COR-L47 (cell line): ENCODE measurements around the gene SRGAP1.
A peak's percentile ranks its signal among the peaks of the same experiment; 100 is the strongest.

Experiments
- DNase-seq: peaks from one replicate; lab custom pipeline; 2025; lab: John Stamatoyannopoulos, UW

SRGAP1 gene

DNA sequence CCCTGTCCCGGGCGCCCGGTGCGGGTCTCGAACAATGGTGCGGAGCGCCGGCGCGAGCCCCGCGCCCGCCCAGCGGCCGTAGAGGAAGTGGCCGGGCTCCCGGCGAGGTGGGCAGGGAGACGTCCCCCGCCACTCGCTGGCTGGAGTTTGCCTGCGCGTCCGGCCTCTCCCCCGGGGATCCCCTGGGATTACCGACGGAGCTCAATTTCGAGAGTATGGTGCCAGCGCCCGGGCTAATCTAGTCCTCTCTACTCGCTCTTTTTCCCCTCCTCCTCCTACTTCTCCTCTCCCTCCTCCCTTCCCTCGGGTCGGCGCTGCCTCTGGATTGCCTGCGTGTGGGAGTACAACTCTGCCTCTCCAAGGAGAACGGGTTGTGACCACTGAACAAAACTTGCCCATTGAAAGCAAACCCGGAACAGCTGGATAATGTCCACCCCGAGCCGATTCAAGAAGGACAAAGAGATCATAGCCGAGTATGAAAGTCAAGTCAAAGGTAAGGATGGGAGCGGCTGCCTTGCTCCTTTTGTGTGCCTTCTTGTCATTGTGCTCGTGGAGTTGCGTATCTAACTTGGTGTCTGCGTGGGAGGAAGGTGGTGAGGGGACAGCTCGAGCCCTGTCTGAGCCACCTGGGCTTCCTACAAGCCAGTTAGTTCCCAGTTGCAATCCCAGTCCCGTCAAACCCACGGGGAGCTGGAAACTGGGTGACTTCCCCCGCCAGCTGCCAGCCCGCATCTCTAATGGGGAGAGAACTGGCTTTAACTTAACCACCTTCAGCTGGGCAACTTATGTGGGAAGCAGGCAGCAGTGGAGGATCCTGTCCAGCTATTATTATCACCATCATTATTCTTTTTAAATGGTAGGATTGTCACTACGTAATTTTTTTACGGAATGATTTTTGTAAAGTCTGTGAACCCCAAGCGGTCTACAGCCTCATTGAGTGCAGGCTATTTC lies at the start of gene SRGAP1:
Gene SRGAP1 (plus strand): TSS at position 310 of the 951 bp plus-strand sequence. CDS start 117 bp downstream, at position 427.
- peak; percentile 51 for DNase-seq

DNA sequence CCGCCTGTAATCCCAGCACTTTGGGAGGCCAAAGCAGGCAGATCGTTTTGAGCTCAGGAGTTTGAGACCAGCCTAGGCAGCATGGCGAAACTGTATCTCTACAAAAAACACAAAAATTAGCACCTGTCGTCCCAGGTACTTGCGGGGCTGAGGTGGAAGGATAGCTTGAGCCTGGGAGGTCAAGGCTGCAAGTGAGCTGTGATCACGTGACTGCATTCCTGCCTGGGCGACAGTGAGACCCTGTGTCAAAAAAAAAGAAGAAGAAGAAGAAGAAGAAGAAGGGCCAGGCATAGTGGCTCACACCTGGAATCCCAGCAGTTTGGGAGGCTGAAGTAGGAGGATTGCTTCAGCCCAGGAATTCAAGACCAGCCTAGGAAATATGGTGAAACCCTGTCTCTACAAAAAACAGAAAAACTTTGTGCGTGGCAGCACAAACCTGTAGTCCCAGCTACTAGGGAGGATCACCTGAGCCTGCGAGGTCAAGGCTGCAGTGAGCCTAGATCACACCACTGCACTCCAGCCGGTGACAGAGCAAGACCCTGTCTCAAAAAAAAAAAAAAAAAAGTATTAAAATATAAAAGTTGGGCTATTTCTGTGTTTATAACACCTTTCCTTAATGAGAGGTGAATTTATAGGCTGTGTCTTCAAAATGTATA lies 49.3 kb upstream of the SRGAP1 start:
- DNase-seq: no peak

- no peak for DNase-seq
Observed at GRCh38 chr12:63795944-63796343, 48.6 kb upstream of the SRGAP1 start.

GRCh38 chr12:63802012-63802608 lies 42.4 kb upstream of the SRGAP1 start:
- peak; percentile 45 for DNase-seq

DNA sequence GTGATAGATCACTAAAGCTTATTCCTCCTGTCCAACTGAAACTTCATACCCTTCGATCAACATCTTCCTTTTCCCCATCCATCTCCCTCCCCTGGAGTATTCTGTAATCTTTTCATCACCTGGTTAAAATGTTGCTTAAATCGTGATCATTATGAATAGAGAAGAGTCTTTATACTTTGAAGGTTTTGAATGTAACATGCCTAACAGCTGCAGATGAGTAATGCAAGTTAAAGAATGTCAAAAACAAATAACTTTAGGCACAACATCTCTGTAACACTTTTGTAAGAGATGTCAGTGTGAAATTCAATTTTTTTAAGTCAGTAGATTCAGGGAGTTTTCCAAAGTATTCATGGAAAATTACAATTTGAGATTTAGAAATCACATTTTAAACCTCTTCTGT lies 39.8 kb upstream of the SRGAP1 start:
- DNase-seq: no peak

- peak; percentile 84 for DNase-seq
Observed at GRCh38 chr12:63805704-63806672, 38.5 kb upstream of the SRGAP1 start.

- DNase-seq: no peak
Observed at GRCh38 chr12:63808631-63809030, 35.9 kb upstream of the SRGAP1 start.

- no peak for DNase-seq
Observed at GRCh38 chr12:63809566-63809965, 34.9 kb upstream of the SRGAP1 start.

GRCh38 chr12:63811334-63811733 lies 33.2 kb upstream of the SRGAP1 start:
- no peak for DNase-seq

DNA sequence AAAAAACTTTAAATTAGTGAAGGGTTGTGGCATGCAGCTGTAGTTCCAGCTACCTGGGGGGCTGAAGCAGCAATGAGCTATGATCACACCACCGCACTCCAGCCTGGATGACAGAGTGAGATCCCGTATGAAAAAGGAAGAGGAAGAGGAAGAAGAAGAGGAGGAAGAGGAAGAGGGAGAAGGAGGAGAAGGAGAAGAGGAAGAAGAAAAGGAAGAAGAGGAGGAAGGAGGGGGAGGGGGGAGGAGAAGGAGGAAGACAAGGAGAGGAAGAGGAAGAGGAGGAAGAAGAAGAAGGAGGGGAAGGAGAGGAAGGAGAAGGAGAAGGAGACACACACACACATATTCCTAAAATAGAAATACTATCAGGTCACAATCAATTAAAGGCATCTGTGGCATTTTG lies 32.7 kb upstream of the SRGAP1 start:
- DNase-seq: no peak

DNA sequence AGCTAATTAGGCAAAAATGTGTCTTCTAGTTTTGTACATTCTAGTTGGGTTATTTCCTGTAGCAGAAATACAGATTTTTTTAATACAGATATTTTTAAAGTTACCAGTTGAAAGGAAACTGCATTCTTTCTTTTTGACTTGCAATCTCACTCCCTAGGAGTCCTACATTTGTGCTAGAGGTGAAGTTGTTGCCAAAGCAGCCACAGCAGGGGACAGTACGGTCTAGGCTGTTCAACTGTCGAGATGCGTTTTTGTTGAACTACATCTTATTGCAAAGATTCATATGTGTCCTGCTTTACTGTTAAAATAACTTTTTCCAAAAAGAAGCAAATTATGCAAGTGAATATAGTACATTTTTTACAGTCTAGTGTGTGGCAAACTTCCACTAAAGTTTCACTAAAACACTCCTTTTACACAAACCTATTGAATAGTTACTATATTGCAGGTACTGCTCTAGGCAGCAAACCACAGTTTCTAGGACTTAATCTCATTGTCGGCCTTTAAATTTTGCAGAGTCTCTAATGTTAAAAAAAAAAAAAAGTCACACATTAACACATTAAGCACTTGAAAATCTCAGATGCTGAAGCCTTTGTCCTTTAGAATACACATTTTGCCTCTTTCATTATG lies 30.2 kb upstream of the SRGAP1 start:
- no peak for DNase-seq

DNA sequence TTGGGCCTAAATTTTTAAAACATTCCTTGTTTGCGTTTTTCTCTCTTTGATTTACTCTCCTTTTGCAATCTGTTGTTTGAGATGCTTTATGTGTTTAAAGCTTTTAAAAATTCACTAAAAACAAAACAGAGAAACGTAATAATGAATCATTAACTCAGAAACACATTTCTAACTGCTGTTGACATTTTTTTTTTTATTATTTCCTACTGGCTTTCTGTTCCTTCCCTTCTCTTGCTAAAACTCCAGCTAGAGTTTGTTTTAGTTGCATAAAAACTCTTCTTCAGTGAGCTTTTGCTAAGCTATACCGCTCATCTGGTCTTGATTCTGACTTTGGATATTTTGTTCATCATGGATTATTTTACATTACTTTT lies 29.0 kb upstream of the SRGAP1 start:
- DNase-seq: no peak

GRCh38 chr12:63816031-63816430 lies 28.5 kb upstream of the SRGAP1 start:
- no peak for DNase-seq

DNA sequence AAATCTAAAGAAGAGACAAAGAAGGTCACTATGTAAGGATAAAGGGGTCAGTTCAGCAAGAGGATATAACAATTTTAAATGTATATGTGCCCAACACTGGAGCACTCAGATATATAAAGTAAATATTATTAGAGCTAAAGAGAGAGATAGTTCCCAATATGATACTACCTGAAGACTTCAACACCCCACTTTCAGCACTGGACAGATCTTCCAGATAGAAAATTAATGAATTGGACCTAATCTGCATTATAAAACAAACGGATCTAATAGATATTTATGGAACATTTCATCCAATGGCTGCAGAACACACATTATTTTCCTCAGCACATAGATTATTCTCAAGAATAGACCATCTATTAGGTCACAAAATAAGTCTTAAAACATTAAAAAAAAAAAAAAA lies 24.1 kb upstream of the SRGAP1 start:
- DNase-seq: no peak

DNA sequence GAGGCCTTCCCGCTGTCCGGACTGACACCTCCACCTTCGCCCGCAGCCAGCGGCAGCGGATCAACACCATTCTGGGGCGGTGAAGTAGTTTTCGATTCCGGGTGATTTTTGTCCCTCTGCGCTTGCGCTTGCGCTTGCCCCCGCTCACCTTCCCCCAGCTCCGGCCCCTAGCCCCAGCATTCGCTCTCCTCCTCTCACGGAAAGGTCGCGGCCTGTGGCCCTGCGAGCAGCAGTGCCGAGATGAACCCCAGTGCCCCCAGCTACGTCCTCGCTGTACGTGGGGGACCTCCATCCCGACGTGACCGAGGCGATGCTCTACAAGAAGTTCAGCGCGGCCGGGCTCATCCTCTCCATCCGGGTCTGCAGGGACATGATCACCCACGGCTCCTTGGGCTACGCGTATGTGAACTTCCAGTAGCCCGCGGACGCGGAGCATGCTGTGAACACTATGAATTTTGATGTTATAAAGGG lies 22.7 kb upstream of the SRGAP1 start:
- no peak for DNase-seq

GRCh38 chr12:63822352-63822751 lies 22.1 kb upstream of the SRGAP1 start:
- DNase-seq: no peak

- DNase-seq: no peak
Observed at GRCh38 chr12:63823040-63823439, 21.5 kb upstream of the SRGAP1 start.

DNA sequence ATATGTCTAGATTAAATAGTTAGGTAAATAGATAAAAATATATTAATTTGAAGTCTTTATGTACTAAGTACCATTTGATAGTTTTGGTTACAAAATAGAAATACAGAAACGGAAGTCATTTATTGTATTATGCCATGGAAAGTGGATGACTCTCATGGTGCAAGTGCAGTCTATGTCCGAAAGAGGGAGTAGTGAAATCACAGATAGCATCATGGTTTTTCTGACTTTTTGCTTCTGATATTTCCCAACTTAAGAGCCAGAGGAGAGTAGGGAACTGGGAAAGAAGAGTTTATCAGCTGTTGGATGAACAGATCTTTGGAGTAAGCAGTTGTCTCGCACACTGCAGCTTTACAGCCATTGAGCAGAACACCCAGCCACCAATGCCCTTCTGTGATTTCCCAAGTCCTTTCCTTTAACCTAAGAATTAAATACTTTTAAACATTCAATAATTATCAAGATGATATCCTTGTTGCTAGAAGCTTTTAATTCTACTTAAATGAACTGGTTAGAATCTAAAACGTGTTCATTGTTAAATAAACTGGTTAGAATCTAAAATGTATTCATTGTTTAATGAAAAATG lies 18.4 kb upstream of the SRGAP1 start:
- DNase-seq: peak; percentile 22

GRCh38 chr12:63828867-63829266 lies 15.6 kb upstream of the SRGAP1 start:
- DNase-seq: no peak

DNA sequence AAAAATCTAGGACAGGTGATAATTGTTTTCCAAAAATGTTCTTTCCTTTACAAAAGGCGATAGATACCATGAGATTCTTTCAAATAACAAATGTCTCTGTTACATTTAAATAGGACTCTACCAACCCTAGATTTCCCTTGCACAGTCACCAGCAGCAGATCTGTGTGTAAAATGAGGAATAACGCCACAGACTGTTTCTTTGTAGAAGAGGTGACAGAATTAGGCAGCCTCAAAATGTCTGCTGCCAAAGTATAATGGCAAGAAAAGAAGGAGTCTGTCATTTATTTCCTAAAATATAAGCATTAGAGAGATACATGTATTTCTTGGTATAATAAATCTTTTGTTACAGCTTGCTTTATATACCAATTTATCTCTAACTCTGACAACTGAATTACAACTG lies 8.5 kb upstream of the SRGAP1 start:
- DNase-seq: no peak

- DNase-seq: no peak
Observed at GRCh38 chr12:63836936-63837335, 7.6 kb upstream of the SRGAP1 start.
